Fibroblast of upper back skin (primary cell): ENCODE results near the gene IFRD2.
"Not testable (repeated sequence)": the region's sequence is repeated elsewhere in the genome, so short reads cannot be mapped to it uniquely, and the experiment has no call there.

Source experiments
- DNase-seq: peaks from one replicate; pipeline ENCODE4 v3.0.0-alpha.2; 2013

IFRD2 gene

DNA sequence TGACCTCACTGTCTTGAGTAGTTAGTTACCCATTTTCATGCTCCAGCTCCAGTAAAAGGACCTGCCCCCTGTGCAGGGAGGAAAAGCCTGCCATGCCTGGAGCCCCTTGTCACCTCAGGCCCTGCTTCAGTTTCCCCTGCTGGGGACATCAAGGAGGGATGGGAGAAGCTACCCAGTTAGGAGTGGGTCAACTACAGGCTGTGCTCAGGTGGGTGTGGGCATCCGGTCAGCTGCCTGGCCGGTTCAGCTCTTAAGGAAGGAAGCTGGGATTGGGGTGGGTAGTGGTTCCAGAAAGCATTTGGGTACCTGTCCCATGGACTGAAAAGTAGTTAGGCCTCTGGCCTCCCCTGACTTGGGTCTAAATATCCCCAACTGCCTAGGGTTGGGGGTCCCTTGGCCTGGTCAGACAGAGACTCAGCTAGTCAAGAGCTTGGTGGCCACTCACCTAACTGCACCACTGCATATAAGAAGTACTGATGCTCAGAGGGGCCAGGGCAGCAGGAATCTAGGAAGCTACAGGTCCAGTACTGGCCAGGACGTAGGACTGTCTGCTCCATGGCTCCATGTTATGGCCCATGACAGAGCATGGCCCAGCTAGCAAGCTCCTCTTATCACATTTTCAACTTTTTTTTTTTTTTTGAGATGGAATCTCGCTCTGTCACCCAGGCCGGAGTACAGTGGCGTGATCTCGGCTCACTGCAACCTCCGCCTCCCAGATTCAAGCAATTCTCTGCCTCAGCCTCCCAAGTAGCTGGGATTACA is 12.8 kb downstream of the IFRD2 start:
- DNase-seq = no peak

DNA sequence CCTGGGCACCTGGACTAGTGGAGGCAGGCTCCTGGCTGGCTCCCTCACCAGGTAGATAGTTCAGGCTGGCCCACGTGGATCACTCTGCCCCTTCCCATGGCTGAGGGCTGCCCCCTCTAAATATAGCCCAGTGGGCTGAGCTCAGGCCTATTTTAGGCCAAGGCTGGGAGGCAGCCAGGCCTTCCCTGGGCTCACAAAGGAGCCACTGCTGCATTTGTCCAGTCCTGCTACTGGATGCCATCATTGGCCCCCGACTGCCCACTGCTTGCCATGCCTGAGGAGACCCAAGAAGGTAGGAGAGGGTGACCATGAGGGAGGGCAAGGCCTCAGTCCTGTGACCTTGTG is 13.4 kb downstream of the IFRD2 start, which contains the start of gene LSMEM2:
Gene LSMEM2, plus strand, starts transcription at position 208 of the 345 bp plus-strand sequence. Its CDS starts 27 bp downstream, at position 235.
- DNase-seq = no peak

DNA sequence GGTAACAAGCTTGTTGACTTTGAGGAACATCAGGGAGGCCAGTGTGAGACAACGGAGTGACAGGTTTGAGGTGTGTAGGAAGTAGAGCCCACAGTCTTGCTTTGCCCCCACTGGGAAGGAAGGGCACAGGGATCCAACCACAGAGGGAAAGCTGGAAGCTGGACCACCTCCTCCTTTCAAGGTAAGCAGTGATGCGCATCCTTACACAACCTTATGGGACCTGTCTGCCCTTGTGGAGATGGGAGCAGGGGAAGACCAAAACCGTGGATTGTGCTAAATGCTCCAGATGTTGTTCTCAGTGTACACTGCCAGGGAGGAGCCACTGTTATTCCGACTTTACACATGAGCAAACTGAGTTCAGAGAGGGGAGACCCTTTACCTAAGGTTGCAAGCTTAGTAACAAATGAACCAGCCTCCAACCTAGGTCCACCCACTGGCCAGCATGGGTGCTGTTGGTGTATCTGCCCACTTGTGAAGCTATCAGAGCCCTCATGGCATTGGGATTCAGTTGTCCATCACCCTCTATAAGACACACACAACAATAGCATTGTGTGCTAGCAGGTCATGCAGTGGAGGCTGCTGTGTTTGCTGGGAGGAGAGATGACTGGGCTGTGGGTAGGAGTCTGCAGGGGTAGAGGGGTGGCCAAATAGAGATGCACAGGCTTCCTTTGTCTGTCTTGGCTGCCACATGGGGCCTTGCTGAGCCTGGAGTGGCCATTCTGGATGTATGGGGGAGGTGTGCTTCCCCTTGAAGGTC is 13.9 kb downstream of the IFRD2 start:
- no peak for DNase-seq

DNA sequence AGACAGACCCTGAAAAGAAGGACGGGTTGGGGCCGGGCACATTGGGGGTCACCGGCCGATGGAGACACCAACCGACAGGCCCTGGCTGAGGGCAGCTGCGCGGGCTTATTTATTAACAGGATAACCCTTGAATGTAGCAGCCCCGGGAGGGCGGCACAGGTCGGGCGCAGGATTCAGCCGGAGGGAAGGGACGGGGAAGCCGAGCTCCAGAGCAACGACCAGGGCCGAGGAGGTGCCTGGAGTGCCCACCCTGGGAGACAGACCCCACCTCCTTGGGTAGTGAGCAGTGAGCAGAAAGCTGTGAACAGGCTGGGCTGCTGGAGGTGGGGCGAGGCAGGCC is 15.5 kb downstream of the IFRD2 start:
- no peak for DNase-seq

DNA sequence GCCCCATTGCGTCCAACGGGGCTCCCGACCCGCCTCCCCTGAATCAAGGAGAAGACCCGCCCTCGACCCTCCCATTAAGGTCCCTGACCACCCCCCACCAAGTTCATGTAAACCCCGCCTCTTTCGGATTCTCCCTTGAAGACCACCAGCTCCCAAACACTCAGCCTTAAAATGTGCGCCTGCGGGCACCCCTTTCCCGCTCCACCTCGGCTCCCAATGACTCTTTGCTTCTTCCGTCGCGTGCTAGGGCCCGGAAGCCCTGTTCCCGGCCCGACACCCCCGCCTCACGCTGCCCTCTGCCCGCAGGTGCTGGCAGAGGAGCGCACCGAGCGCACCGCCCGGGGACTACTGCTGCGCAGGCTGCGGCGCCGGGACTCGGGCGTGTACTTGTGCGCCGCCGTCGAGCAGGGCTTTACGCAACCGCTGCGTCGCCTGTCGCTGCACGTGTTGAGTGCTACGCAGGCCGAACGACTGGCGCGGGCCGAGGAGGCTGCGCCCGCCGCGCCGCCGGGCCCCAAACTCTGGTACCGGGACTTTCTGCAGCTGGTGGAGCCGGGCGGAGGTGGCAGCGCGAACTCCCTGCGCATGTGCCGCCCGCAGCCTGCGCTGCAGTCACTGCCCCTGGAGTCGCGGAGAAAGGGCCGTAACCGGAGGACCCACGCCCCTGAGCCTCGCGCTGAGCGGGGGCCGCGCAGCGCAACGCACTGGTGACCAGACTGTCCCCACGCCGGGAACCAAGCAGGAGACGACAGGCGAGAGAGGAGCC is 16.1 kb downstream of the IFRD2 start:
- no peak for DNase-seq

DNA sequence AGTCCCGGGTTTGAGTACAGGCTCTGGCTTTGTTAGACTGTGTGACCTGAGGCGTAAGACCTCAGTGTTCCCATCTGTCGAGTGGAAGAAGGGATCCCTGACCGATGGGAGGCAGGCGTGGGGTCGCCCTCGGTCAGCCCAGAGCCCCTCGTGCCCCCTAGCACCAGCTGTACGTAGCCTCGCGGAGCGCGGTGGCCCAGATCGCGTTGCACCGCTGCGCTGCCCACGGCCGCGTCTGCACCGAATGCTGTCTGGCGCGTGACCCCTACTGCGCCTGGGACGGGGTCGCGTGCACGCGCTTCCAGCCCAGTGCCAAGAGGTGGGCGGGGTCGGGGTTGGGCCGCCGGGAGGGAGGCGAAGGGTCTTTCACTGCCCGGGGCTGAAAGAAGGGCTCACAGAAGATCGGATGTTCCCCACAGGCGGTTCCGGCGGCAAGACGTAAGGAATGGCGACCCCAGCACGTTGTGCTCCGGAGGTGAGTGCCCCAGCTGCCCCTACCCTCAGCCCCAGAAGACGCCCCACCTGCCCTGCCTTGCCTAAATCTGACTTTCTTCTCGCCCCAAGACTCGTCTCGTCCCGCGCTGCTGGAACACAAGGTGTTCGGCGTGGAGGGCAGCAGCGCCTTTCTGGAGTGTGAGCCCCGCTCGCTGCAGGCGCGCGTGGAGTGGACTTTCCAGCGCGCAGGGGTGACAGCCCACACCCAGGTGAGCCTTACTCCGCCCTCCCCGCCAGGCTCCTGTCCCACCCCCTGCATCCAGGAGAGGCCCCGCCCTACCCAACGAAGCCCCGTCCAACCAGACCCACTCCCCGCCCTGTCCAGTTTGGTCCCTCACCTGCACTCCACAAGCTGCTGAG is 16.9 kb downstream of the IFRD2 start:
- no peak for DNase-seq

DNA sequence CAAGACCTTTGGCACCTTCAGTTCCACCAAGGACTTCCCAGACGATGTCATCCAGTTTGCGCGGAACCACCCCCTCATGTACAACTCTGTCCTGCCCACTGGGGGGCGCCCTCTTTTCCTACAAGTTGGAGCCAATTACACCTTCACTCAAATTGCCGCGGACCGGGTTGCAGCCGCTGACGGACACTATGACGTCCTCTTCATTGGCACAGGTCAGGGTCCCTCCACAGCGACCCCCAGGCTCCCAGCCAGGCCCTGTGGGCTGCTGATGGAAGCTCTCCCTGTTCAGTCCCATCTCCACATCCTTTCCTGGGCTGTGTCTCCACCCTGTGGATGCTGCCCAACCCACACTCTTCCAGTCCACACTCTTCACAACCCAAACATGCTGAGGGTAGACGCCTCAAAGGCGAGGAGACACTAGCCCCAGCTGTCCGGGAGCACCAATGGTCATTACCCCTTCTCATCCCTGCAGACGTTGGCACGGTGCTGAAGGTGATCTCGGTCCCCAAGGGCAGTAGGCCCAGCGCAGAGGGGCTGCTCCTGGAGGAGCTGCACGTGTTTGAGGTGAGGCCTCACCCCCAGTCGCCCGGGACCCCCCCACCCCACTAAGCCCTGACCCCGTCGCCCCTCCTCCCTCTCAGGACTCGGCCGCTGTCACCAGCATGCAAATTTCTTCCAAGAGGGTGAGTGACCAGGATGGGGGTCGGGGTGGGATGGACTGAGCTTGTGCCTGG is 17.7 kb downstream of the IFRD2 start:
- peak; percentile 46 for DNase-seq

DNA sequence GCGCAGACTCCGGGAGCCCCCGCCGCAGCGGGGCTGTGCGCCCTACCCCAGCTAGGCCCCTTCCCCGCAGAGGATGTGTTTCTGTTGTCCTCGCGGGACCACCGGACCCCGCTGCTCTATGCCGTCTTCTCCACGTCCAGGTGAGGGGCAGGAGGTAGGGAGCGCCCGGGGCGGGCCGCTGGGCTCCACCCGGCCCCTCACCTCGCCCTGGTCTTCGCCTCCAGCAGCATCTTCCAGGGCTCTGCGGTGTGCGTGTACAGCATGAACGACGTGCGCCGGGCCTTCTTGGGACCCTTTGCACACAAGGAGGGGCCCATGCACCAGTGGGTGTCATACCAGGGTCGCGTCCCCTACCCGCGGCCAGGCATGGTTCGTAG is 18.6 kb downstream of the IFRD2 start:
- DNase-seq = no peak

DNA sequence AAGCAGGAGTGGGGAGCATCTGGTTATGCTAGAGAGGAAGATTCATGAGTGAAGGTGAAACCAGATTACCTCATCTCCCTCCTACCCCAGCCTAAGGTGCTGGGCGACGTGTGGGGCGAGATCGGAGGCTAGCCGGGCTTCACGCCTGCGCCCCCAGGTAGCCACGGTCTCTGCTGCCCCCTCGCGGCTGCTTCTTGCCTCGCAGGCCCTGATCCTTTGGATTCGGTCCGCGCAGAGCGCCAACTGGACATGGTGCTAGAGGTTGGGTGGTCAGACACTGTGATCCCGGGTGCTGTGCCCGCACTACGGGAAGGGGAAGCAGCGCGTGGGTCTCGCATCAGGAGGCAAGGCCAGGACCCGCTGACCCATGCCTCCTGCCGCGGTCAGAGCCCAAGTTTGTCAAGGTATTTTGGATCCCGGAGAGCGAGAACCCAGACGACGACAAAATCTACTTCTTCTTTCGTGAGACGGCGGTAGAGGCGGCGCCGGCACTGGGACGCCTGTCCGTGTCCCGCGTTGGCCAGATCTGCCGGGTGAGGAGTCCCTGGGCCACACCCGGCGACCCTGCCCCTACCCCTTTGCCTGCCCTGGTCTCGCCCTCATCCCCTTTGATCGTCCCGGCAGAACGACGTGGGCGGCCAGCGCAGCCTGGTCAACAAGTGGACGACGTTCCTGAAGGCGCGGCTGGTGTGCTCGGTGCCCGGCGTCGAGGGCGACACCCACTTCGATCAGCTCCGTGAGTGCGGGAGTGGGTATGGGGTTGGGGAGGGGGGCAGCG is 19.1 kb downstream of the IFRD2 start:
- DNase-seq = peak; percentile 66

DNA sequence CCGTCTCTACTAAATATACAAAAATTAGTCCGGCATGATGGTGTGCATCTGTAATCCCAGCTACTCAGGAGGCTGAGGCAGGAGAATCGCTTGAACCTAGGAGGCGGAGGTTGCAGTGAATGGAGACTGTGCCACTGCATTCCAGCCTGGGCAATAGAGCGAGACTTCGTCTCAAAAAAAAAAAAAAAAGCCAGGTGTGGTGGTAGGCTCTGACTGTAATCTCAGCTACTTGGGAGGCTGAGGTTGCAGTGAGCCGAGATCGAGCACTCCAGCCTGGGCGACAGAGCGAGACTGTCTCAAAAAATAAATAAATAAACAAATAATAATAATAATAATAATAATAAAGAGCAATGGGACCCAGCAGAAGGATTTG is 19.7 kb downstream of the IFRD2 start:
- not testable (repeated sequence) for DNase-seq

DNA sequence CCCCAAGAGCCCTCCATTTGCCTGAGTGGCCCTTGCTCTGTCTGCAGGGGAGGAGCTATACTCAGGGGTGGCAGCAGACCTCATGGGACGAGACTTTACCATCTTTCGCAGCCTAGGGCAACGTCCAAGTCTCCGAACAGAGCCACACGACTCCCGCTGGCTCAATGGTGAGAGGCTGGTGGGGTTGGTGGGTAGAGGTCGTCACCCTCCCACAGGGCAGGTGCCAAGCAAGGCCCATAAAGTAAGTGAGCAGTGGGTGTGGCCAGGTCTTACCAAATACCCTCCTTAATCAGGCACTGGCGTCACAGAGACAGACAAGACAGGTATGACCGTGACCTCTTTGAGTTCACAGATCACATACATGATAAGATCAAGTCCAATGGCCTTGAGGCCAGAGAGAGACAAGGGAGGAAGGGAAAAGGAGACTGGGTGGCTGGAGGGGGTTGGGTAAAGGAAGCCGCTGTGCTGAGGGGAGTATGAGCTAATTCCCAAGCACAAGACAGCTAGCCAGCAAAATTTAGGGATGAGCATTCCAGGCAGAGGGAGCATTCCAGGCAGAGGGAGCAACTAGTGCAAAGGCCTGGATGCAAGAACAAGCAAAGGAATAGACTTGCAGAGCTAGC is 20.8 kb downstream of the IFRD2 start:
- DNase-seq = no peak

DNA sequence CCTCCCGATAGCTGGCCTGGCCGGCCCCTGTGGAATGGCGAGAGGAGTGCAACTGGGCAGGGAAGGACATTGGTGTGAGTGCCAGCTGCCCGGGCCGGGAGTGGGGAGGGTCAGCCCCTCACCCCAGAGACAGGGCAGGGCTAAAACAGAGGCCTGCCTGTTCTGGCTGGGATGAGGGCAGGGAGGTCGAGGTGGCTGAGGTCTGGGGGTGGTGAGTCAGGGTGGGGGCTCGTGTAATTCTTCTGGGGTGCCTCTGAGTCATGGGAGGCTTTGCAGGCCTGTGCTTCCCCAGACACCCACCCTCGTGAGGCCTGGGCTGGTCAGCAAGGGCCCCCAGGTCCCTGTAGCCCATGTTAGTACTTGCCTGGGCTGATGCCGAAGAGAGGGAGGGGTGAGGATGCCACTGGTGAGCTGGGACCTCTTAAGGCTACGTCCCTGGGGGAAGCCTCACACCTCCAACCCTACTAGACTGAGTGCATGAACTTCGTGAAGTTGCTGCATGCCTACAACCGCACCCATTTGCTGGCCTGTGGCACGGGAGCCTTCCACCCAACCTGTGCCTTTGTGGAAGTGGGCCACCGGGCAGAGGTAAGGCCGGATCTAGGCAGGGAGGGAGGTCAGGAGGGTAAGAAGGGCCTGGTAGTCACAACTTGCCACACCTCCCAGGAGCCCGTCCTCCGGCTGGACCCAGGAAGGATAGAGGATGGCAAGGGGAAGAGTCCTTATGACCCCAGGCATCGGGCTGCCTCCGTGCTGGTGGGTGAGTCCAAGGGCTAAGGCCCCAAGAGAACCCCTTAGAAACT is 21.6 kb downstream of the IFRD2 start:
- DNase-seq = no peak

DNA sequence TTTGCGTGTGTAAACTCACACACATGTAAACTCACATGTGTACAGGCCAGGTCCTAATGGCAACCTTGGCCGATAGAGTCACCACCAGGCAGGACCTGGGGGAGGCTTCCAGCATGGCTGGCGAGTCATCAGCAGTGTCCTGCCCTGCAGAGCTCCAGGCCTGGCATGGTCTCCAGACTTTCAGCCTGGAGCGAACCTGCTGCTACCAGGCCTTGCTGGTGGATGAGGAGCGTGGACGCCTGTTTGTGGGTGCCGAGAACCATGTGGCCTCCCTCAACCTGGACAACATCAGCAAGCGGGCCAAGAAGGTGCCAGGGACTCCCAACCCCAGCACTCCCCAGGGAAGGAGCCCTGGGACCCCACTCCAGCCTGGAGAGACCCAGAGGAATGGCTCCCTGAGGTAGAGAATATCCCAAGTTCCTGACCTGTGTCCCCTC is 22.2 kb downstream of the IFRD2 start:
- no peak for DNase-seq

DNA sequence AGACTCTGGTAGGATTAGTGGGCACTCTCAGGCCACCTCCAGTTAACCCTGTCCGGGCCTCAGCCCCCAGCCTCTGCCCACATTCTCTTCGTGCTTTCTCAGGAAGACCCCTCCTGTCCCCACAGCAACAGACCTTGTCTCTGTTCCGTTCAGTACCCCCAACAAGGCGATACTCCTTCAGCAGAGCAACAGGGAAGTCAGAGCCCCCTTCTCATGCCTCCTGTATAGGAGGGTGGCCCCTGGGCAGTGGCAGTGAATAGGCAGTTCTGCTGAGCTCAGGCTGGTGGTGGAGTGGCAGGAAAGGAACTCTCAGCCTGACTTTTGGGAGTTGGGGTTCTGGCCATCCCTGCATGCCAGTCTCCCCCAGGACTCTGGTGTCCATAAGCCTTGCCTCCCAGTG is 22.8 kb downstream of the IFRD2 start:
- no peak for DNase-seq

DNA sequence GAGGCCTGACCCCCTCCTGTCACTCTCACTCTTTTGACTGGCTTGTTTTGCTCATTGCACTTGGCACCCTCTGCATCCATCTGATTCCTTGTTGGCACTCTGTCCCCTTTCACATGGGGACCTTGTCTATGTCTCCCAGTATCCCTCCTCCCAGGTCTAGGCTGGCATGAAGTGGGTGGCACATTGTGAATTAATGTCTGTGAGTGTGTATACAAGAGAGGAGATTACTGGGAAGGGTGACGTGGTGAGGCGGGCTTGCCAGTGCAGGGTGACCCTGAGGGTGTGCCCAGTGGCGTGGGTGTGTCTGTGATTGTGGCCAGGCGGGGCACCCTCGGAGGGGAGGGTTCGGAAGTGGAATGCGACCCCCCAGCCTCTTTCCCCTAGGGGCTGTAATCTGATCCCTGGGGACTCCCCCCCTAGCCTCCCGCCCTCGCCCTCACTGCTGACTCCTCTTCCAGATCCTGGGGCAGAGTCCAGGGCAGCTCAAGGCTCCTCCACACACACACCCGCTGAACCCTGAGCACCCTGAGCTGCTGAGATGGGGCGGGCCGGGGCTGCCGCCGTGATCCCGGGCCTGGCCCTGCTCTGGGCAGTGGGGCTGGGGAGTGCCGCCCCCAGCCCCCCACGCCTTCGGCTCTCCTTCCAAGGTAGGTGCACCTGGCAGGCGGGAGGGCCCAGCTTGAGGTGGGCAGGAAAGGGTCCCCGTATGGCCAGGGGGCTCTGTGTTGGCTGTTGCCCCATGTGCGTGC is 23.4 kb downstream of the IFRD2 start, which contains the start of gene SEMA3B:
Gene SEMA3B, plus strand, starts transcription at position 445 of the 749 bp plus-strand sequence. Its CDS starts 94 bp downstream, at position 539.
- DNase-seq = no peak

DNA sequence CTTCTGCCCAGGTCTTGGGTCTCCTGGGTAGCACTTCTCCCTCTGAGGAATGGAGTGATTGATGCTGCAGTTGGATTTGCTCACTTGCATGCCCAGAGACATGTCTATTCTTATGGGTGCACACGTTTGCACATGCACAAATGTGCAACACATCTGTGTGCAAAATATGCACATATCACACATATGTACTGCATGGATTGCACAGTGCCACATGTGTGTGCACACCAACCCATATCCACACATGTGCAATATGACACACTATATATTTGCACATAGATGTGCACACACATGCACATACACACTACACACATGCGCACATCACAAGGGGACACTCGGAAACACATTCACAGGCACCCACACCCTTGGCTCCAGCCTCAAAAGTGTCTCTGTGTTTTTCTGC is 24.0 kb downstream of the IFRD2 start:
- no peak for DNase-seq

DNA sequence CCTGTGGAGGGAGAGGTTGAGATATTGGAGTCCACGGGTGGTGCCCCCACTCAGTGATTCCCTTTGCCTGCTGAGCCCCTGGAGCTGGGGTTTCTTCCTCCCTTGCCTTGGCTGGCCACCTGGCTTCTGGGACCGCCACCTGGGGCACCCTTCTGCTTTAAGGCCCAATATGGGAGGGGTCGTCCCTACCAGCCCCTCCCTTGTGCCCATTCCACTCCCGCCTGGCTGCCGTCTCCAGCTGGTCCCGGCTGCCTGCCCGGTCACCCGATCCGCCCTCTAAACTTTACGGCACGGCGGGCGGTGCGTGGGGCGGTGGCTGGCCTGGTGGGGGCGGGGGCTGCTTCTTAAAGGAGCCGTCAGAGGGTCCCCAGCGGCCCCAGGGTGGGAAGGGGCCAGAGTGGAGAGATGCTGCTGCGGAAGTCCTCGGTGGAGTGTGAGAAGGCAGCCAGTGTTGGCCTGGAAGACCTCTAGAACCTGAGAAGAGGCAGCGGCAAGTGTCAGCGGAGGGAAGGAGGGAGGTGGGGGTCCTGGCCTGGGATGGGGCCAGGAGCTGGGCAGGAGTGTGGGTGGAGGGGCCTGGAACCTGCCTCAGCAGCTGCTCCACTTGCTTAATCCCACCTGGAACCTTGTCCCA is 24.8 kb downstream of the IFRD2 start:
- no peak for DNase-seq

DNA sequence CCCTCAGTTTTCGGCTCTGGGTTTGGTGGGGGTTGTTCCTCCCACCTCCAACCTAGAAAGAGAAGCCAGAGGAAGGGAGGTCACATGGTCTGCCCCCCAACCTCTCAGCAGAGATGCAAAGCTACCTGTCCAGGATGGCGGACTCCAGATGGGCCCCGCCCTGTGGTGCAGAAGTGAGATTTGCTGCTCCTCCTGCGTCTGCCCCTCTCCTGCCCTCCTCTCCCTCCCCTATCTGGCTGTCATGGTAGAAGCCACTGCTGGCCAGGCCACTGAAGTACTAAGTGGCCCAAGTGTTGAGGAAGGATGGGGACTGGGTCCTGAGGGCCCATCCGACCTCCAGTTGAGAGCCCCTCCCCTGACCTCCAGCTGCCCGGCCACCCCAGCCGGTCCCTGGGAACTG is 25.4 kb downstream of the IFRD2 start:
- DNase-seq = no peak

DNA sequence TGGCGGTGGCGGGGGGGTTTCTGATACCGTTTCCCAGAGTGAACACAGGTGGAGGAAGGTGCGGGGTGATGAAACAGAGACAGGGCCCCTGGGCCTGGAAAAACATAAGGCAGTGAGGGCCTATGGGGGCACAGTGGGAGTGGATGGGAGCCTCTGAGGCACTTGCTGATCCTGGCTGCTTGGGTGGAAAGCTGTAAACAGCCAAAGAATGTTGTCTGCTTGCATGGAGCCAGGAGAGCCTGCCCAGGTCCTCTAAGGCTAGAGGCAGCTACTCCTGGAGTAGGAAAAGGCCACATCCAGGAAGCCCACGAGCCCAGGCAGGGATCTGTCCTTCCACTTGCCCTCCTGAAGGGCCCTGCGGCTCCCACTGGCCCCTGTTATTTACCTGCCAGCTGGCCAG is 26.2 kb downstream of the IFRD2 start:
- DNase-seq = no peak
